ENCODE measurements around the gene MDC1.
A peak's percentile ranks its signal among the peaks of the same experiment; 100 is the strongest.

Gene MDC1

GRCh38 chr6:30749554-30750378, 32.7 kb upstream of the MDC1 start:
- FAIRE-seq, result no peak
- DNase-seq (ENCODE audit: extremely low spot score, insufficient read length, low read depth), result no peak

GRCh38 chr6:30748851-30749540, 31.9 kb upstream of the MDC1 start:
- FAIRE-seq, result no peak
- DNase-seq (ENCODE audit: extremely low spot score, insufficient read length, low read depth), result no peak

- no peak for DNase-seq (ENCODE audit: extremely low spot score, insufficient read length, low read depth)
- FAIRE-seq, result no peak
Measured at GRCh38 chr6:30747902-30748769, 31.1 kb upstream of the MDC1 start.

GRCh38 chr6:30747300-30747687, 30.2 kb upstream of the MDC1 start:
- FAIRE-seq (no peak), DNase-seq (ENCODE audit: extremely low spot score, insufficient read length, low read depth) (no peak)

- FAIRE-seq (peak; percentile 76), DNase-seq (ENCODE audit: extremely low spot score, insufficient read length, low read depth) (no peak)
Measured at GRCh38 chr6:30744054-30744805, 27.1 kb upstream of the MDC1 start, which contains the start of gene IER3. IER3 (minus strand) TSS chr6:30744547; CDS start chr6:30744518, 29 bp downstream.

GRCh38 chr6:30743099-30744053, 26.3 kb upstream of the MDC1 start:
- no peak for FAIRE-seq
- DNase-seq (ENCODE audit: extremely low spot score, insufficient read length, low read depth), result no peak

- DNase-seq (ENCODE audit: extremely low spot score, insufficient read length, low read depth) (peak; percentile 80), FAIRE-seq (peak; percentile 85)
Measured at GRCh38 chr6:30742316-30743098, 25.4 kb upstream of the MDC1 start, which contains the start of gene FLOT1. FLOT1 (minus strand) TSS chr6:30742687; CDS start chr6:30742189, 498 bp downstream.

GRCh38 chr6:30741789-30742315, 24.8 kb upstream of the MDC1 start:
- DNase-seq (ENCODE audit: extremely low spot score, insufficient read length, low read depth), result no peak
- FAIRE-seq, result no peak

- DNase-seq (ENCODE audit: extremely low spot score, insufficient read length, low read depth), result no peak
- no peak for FAIRE-seq
Measured at GRCh38 chr6:30741063-30741779, 24.1 kb upstream of the MDC1 start.

GRCh38 chr6:30740540-30740870, 23.4 kb upstream of the MDC1 start:
- FAIRE-seq (no peak), DNase-seq (ENCODE audit: extremely low spot score, insufficient read length, low read depth) (no peak)

GRCh38 chr6:30738532-30738931, 21.5 kb upstream of the MDC1 start:
- FAIRE-seq, result no peak
- DNase-seq (ENCODE audit: extremely low spot score, insufficient read length, low read depth), result no peak

GRCh38 chr6:30735668-30736314, 18.7 kb upstream of the MDC1 start:
- FAIRE-seq (peak; percentile 50), DNase-seq (ENCODE audit: extremely low spot score, insufficient read length, low read depth) (no peak)

GRCh38 chr6:30732237-30732943, 15.3 kb upstream of the MDC1 start:
- FAIRE-seq, result no peak
- no peak for DNase-seq (ENCODE audit: extremely low spot score, insufficient read length, low read depth)

- no peak for DNase-seq (ENCODE audit: extremely low spot score, insufficient read length, low read depth)
- FAIRE-seq, result peak; percentile 84
Measured at GRCh38 chr6:30730601-30731435, 13.7 kb upstream of the MDC1 start.

- FAIRE-seq, result no peak
- DNase-seq (ENCODE audit: extremely low spot score, insufficient read length, low read depth), result no peak
Measured at GRCh38 chr6:30727920-30728553, 11.0 kb upstream of the MDC1 start.
